22Rv1 (cell line): Measurements from ENCODE around the gene PSMB1.

ENCODE experiments used
- ZFX ChIP-seq: fragments of 450-650 bp; IDR thresholded peaks from 2 replicates; pipeline ENCODE4 v1.6.1; 2017; ENCODE audit warnings: antibody characterized with exemption, borderline replicate concordance
- TF ChIP-seq, protein P1 (sequence below): fragments of 450-650 bp; IDR thresholded peaks from 2 replicates; pipeline ENCODE4 v1.5.1; 2017; ENCODE audit warnings: mild to moderate bottlenecking

DNA sequence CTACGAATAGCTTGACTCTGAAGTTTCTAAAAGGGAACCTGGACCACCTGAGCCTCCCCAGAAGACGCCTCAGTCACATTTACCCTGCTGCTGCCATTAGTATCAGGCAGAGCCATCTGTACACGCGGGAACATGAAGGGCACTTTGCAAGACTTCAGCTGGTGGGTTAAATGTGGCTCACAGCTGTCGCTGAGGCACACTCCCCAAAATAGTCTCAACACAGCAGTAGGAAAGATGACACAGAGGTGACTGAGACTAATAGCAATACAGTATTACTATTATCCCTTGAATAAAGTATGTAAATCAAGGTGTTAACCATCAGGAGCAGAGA lies 29.0 kb downstream of the PSMB1 start:
- TF ChIP-seq, protein P1, sequence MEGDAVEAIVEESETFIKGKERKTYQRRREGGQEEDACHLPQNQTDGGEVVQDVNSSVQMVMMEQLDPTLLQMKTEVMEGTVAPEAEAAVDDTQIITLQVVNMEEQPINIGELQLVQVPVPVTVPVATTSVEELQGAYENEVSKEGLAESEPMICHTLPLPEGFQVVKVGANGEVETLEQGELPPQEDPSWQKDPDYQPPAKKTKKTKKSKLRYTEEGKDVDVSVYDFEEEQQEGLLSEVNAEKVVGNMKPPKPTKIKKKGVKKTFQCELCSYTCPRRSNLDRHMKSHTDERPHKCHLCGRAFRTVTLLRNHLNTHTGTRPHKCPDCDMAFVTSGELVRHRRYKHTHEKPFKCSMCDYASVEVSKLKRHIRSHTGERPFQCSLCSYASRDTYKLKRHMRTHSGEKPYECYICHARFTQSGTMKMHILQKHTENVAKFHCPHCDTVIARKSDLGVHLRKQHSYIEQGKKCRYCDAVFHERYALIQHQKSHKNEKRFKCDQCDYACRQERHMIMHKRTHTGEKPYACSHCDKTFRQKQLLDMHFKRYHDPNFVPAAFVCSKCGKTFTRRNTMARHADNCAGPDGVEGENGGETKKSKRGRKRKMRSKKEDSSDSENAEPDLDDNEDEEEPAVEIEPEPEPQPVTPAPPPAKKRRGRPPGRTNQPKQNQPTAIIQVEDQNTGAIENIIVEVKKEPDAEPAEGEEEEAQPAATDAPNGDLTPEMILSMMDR = no peak
- no peak for TF ChIP-seq ZFX
